ENCODE measurements around the gene ST3GAL2.
A peak's percentile ranks its signal among the peaks of the same experiment; 100 is the strongest.
"Not testable (repeated sequence)": the region's sequence is repeated elsewhere in the genome, so short reads cannot be mapped to it uniquely, and the experiment has no call there.

ST3GAL2 gene

DNA sequence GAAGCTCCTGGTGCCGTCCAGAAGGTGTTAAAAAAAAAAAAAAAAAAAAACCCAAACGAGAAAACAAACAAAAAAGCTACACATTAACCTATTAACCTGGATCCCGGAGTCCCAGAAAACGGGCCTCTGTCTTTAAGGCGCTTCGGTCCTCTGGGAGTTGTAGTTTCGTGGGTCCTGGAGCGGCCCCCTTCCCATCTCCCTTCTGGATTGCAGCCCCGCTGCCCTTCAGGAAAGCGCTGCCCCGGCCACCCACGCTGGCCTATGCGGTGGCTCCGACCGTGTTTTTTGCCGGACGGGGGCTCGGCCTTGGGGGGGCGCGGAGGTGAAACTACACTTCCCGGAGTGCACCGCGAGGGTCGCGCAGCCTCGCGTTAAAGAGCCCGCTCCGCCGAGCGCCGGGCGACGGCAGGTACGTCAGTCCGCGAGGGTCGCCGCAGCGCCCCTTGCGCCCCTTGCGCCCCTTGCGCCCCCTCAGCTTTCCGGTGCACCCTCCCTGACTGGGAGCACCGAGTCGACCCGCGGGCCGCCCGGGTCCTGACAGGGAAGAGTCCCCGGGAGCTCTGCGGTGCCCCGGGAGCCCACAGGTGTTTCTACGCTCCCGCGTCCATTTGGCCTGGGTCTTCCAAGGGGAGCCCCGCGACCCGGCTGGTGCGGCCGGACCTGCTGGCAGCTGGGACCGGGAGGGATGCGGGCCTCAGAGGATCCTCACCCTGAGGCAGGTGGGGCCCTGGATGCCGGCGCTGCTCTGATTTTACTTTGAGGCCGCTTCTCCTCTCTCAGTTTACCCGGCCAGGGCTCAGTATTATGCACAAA is 15.5 kb upstream of the ST3GAL2 start, which contains the start of gene FCSK:
TSS of gene FCSK (plus strand) at position 374 of the 813 bp plus-strand sequence. CDS start 8,596 bp downstream, outside the sequence.
- Histone ChIP-seq H3K79me2 (ENCODE audit: low read length) (no peaks in the 10 kb centered on the region), H3K27ac (ENCODE audit: low read length) (peak within 1 kb of the TSS; percentile 80), H3K4me3 (ENCODE audit: low read length) (peak within 1 kb of the TSS; percentile 98), H3K27me3 (replicated peaks; ENCODE audit: insufficient read depth, low read length) (no peaks in the 10 kb centered on the region), H3K9me3 (replicated peaks; ENCODE audit: insufficient read depth, low read length) (no peaks in the 10 kb centered on the region), H2AFZ (ENCODE audit: low read length) (peak within 1 kb of the TSS; percentile 98), H3K4me1 (ENCODE audit: low read length) (peaks cover 4% of the 10 kb centered on the region), H3K9ac (ENCODE audit: low read length) (peak within 1 kb of the TSS; percentile 97), H3K9me2 (replicated peaks; ENCODE audit: insufficient read depth, low read length) (no peaks in the 10 kb centered on the region), H3F3A (ENCODE audit: insufficient read depth, low read length) (no peaks in the 10 kb centered on the region), H3K4me2 (ENCODE audit: low read depth, low read length) (peak within 1 kb of the TSS; percentile 53), H3K36me3 (replicated peaks; ENCODE audit: insufficient read depth, low read length) (no peaks in the 10 kb centered on the region), H4K20me1 (ENCODE audit: insufficient read depth, low read length) (no peaks in the 10 kb centered on the region)
- peak; percentile 70 for DNase-seq
- TF ChIP-seq EZH2phosphoT487 (IDR thresholded peaks at IDR 0.05; ENCODE audit: low read length): no peak
- TF ChIP-seq, protein P1, sequence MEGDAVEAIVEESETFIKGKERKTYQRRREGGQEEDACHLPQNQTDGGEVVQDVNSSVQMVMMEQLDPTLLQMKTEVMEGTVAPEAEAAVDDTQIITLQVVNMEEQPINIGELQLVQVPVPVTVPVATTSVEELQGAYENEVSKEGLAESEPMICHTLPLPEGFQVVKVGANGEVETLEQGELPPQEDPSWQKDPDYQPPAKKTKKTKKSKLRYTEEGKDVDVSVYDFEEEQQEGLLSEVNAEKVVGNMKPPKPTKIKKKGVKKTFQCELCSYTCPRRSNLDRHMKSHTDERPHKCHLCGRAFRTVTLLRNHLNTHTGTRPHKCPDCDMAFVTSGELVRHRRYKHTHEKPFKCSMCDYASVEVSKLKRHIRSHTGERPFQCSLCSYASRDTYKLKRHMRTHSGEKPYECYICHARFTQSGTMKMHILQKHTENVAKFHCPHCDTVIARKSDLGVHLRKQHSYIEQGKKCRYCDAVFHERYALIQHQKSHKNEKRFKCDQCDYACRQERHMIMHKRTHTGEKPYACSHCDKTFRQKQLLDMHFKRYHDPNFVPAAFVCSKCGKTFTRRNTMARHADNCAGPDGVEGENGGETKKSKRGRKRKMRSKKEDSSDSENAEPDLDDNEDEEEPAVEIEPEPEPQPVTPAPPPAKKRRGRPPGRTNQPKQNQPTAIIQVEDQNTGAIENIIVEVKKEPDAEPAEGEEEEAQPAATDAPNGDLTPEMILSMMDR (IDR thresholded peaks at IDR 0.05; ENCODE audit: low read length): no peak
- TF ChIP-seq EZH2 (optimal IDR thresholded peaks at IDR 0.05; ENCODE audit: low read depth, low read length): no peak

GRCh38 chr16:70453892-70454221 is 15.0 kb upstream of the ST3GAL2 start:
- H2AFZ ChIP-seq (ENCODE audit: low read length): peak overlapping the region; percentile 98
- no peaks in the 10 kb centered on the region for H3K27me3 ChIP-seq (replicated peaks; ENCODE audit: insufficient read depth, low read length)
- peak overlapping the region; percentile 80; the same call in 1 of the 2 replicates for H3K27ac ChIP-seq (ENCODE audit: low read length)
- H3K4me2 ChIP-seq (ENCODE audit: low read depth, low read length): peak overlapping the region; percentile 53
- H3K79me2 ChIP-seq (ENCODE audit: low read length): no peaks in the 10 kb centered on the region
- peaks cover 4% of the 10 kb centered on the region for H3K4me1 ChIP-seq (ENCODE audit: low read length)
- no peaks in the 10 kb centered on the region for H4K20me1 ChIP-seq (ENCODE audit: insufficient read depth, low read length)
- H3K36me3 ChIP-seq (replicated peaks; ENCODE audit: insufficient read depth, low read length): no peaks in the 10 kb centered on the region
- peak overlapping the region; percentile 97; the same call in 1 of the 2 replicates for H3K9ac ChIP-seq (ENCODE audit: low read length)
- peak overlapping the region; percentile 98 for H3K4me3 ChIP-seq (ENCODE audit: low read length)
- TF ChIP-seq, protein P1 (IDR thresholded peaks at IDR 0.05; ENCODE audit: low read length): no peak
- TF ChIP-seq EZH2phosphoT487 (IDR thresholded peaks at IDR 0.05; ENCODE audit: low read length) (no peak), EZH2 (optimal IDR thresholded peaks at IDR 0.05; ENCODE audit: low read depth, low read length) (no peak)
- H3K9me3 ChIP-seq (replicated peaks; ENCODE audit: insufficient read depth, low read length): no peaks in the 10 kb centered on the region
- no peak for DNase-seq
- H3K9me2 ChIP-seq (replicated peaks; ENCODE audit: insufficient read depth, low read length): no peaks in the 10 kb centered on the region
- H3F3A ChIP-seq (ENCODE audit: insufficient read depth, low read length): no peaks in the 10 kb centered on the region

- Histone ChIP-seq H3F3A (ENCODE audit: insufficient read depth, low read length) (no peaks in the 10 kb centered on the region), H3K9me2 (replicated peaks; ENCODE audit: insufficient read depth, low read length) (no peaks in the 10 kb centered on the region), H3K4me3 (ENCODE audit: low read length) (peak overlapping the region; percentile 98), H3K36me3 (replicated peaks; ENCODE audit: insufficient read depth, low read length) (no peaks in the 10 kb centered on the region), H3K4me1 (ENCODE audit: low read length) (peaks cover 4% of the 10 kb centered on the region), H3K9me3 (replicated peaks; ENCODE audit: insufficient read depth, low read length) (no peaks in the 10 kb centered on the region), H3K79me2 (ENCODE audit: low read length) (no peaks in the 10 kb centered on the region), H3K9ac (ENCODE audit: low read length) (peak overlapping the region; percentile 97; the same call in 1 of the 2 replicates), H3K27me3 (replicated peaks; ENCODE audit: insufficient read depth, low read length) (no peaks in the 10 kb centered on the region), H2AFZ (ENCODE audit: low read length) (peak overlapping the region; percentile 98), H3K4me2 (ENCODE audit: low read depth, low read length) (peak overlapping the region; percentile 53), H4K20me1 (ENCODE audit: insufficient read depth, low read length) (no peaks in the 10 kb centered on the region), H3K27ac (ENCODE audit: low read length) (no peak overlapping the region)
- TF ChIP-seq, protein P1 (IDR thresholded peaks at IDR 0.05; ENCODE audit: low read length): no peak
- no peak for TF ChIP-seq EZH2 (optimal IDR thresholded peaks at IDR 0.05; ENCODE audit: low read depth, low read length)
- no peak for TF ChIP-seq EZH2phosphoT487 (IDR thresholded peaks at IDR 0.05; ENCODE audit: low read length)
- DNase-seq: no peak
Measured at GRCh38 chr16:70453117-70453891, 14.4 kb upstream of the ST3GAL2 start.

GRCh38 chr16:70451004-70451340 is 12.1 kb upstream of the ST3GAL2 start:
- H3K9me3 ChIP-seq (replicated peaks; ENCODE audit: insufficient read depth, low read length); H3K4me1 ChIP-seq (ENCODE audit: low read length); DNase-seq; H3K79me2 ChIP-seq (ENCODE audit: low read length); H3K9me2 ChIP-seq (replicated peaks; ENCODE audit: insufficient read depth, low read length); H3K9ac ChIP-seq (ENCODE audit: low read length); H3K27ac ChIP-seq (ENCODE audit: low read length); H4K20me1 ChIP-seq (ENCODE audit: insufficient read depth, low read length); H3F3A ChIP-seq (ENCODE audit: insufficient read depth, low read length); H3K27me3 ChIP-seq (replicated peaks; ENCODE audit: insufficient read depth, low read length); H3K4me2 ChIP-seq (ENCODE audit: low read depth, low read length); H3K4me3 ChIP-seq (ENCODE audit: low read length); H2AFZ ChIP-seq (ENCODE audit: low read length); H3K36me3 ChIP-seq (replicated peaks; ENCODE audit: insufficient read depth, low read length): not testable (repeated sequence)

All from MM.1S (cell line).